OCI-LY7 (cell line): ENCODE measurements around the gene HOXC11. TPM values are rescaled to one million over a fixed set of nuclear protein-coding genes. Genes with fewer than 3 reads are reported as not detected.

Source experiments
- BruUV-seq: library from RNA; stranded (reverse); fragments of 400-500 nt; replicated peaks from 2 replicates; lab custom pipeline; 2021; lab: Mats Ljungman, UMichigan
- CTCF ChIA-PET: fragments of 300-600 bp; sonication (Branson Sonifier 250); formaldehyde crosslinking; loops from one replicate; lab custom pipeline; 2022; ENCODE audit warnings: antibody characterized with exemption; ENCODE audit not compliant: unreplicated experiment; lab: Charles Lee
- POLR2A ChIA-PET: fragments of 300-600 bp; sonication (Branson Sonifier 250); formaldehyde crosslinking; loops from one replicate; lab custom pipeline; 2022; ENCODE audit warnings: antibody characterized with exemption; lab: Charles Lee
- DNase-seq: peaks from one replicate; pipeline ENCODE4 v3.0.0-alpha.2; 2015; ENCODE audit warnings: low spot score
- H2AFZ ChIP-seq: fragments of 200-600 bp; sonication (generic), shearing (Covaris generic); 2 replicates; pipeline ENCODE4 v1.6.1; 2014; ENCODE audit warnings: mild to moderate bottlenecking, antibody characterized with exemption, low read length, moderate library complexity
- H3K27ac ChIP-seq: fragments of 200-600 bp; sonication (generic); 2 replicates; pipeline ENCODE4 v1.5.1; 2014; ENCODE audit warnings: mixed run types, low read depth, mild to moderate bottlenecking, moderate library complexity, low read length, inconsistent platforms; ENCODE audit not compliant: poor library complexity, severe bottlenecking
- H3K36me3 ChIP-seq: fragments of 200-600 bp; sonication (generic); 2 replicates; pipeline ENCODE4 v1.6.1; 2014; ENCODE audit warnings: mild to moderate bottlenecking, antibody characterized with exemption, low read length, moderate library complexity, mixed read lengths; ENCODE audit not compliant: insufficient read depth
- H3K4me1 ChIP-seq: fragments of 200-600 bp; sonication (generic); 2 replicates; pipeline ENCODE4 v1.5.1; 2014; ENCODE audit warnings: mild to moderate bottlenecking, low read length; ENCODE audit not compliant: insufficient read depth, poor library complexity, severe bottlenecking
- H3K4me2 ChIP-seq: fragments of 200-600 bp; sonication (generic); 2 replicates; pipeline ENCODE4 v1.6.1; 2014; ENCODE audit warnings: mild to moderate bottlenecking, low read length
- H3K4me3 ChIP-seq: fragments of 200-600 bp; sonication (generic); 2 replicates; pipeline ENCODE4 v1.5.1; 2014; ENCODE audit warnings: mild to moderate bottlenecking, low read depth, low read length; ENCODE audit not compliant: poor library complexity, severe bottlenecking
- H3K79me2 ChIP-seq: fragments of 200-600 bp; sonication (generic); 2 replicates; pipeline ENCODE4 v1.6.1; 2016; ENCODE audit warnings: low read depth, mild to moderate bottlenecking, low read length, moderate library complexity, mixed read lengths; ENCODE audit not compliant: insufficient read depth
- H3K9me2 ChIP-seq: fragments of 200-600 bp; sonication (generic); 2 replicates; pipeline ENCODE4 v1.6.1; 2016; ENCODE audit warnings: mild to moderate bottlenecking, low read length, mixed read lengths; ENCODE audit not compliant: insufficient read depth
- H3K9me3 ChIP-seq: fragments of 200-600 bp; sonication (generic); 2 replicates; pipeline ENCODE4 v1.6.1; 2014; ENCODE audit warnings: mild to moderate bottlenecking, mixed run types, low read length, mixed read lengths
- H4K20me1 ChIP-seq: fragments of 200-600 bp; sonication (generic); 2 replicates; pipeline ENCODE4 v1.6.1; 2014; ENCODE audit warnings: mild to moderate bottlenecking, antibody characterized with exemption, low read length, moderate library complexity, mixed read lengths; ENCODE audit not compliant: insufficient read depth
- CTCF ChIP-seq: fragments of 200-600 bp; sonication (generic); conservative IDR thresholded peaks from 2 replicates; pipeline ENCODE4 v1.5.1; 2014; ENCODE audit warnings: mild to moderate bottlenecking, antibody characterized with exemption, low read length, moderate library complexity, mixed read lengths
- EZH2phosphoT487 ChIP-seq: fragments of 200-600 bp; sonication (generic); IDR thresholded peaks from 2 replicates; pipeline ENCODE4 v1.6.1; 2018; ENCODE audit warnings: low read depth, borderline replicate concordance, mild to moderate bottlenecking, mixed run types, antibody characterized with exemption, low read length, moderate library complexity, mixed read lengths
- intact Hi-C: fragments of 100-400 bp; cut with micrococcal nuclease; formaldehyde crosslinking; loops from one replicate; pipeline ENCODE4 v1.10.0; 2022; ENCODE audit not compliant: unreplicated experiment
- total RNA-seq, 2 experiments: library from RNA; depleted of rRNA in 1 of 2; stranded (reverse); fragments of >200 nt in 1 of 2; shearing (Covaris generic) in 1 of 2; gene quantifications; 2 replicates each; pipeline ENCODE4 v1.2.3, GENCODE V29; 2014 to 2022

The HOXC11 gene
- total RNA-seq, 2 experiments from 2014 or later: 1.4 to 2.7 TPM

GRCh38 chr12:53956914-53957536 lies 15.9 kb upstream of the HOXC11 start:
- Histone ChIP-seq H3K9me2 (no peaks in the 10 kb centered on the region), H3K9me3 (no peaks in the 10 kb centered on the region), H3K36me3 (no peaks in the 10 kb centered on the region), H2AFZ (no peak overlapping the region), H3K27ac (no peak overlapping the region), H3K4me2 (no peak overlapping the region), H3K79me2 (no peaks in the 10 kb centered on the region), H3K4me3 (no peak overlapping the region), H3K4me1 (peaks cover 6% of the 10 kb centered on the region), H4K20me1 (no peaks in the 10 kb centered on the region; the same call in 1 of the 2 replicates)
- DNase-seq: no peak
- BruUV-seq: no TSS peak
- TF ChIP-seq CTCF (no peak), EZH2phosphoT487 (no peak)
- CTCF ChIA-PET: no interaction called here
- POLR2A ChIA-PET: no interaction called here
- intact Hi-C loops: no loop called here

- Histone ChIP-seq H3K36me3 (no peaks in the 10 kb centered on the region), H4K20me1 (no peaks in the 10 kb centered on the region), H3K79me2 (no peaks in the 10 kb centered on the region), H3K4me3 (no peak overlapping the region), H3K4me1 (peaks cover 6% of the 10 kb centered on the region), H3K9me3 (no peaks in the 10 kb centered on the region), H3K27ac (no peak overlapping the region), H3K9me2 (no peaks in the 10 kb centered on the region), H3K4me2 (no peak overlapping the region), H2AFZ (no peak overlapping the region)
- no peak for DNase-seq
- TF ChIP-seq EZH2phosphoT487 (no peak), CTCF (no peak)
- intact Hi-C loops: no loop called here
- POLR2A ChIA-PET: no interaction called here
- CTCF ChIA-PET: no interaction called here
- BruUV-seq: no TSS peak
Measured at GRCh38 chr12:53958128-53958527, 14.8 kb upstream of the HOXC11 start.

- no peaks in the 10 kb centered on the region for H3K79me2 ChIP-seq
- H3K36me3 ChIP-seq: no peaks in the 10 kb centered on the region
- no peak overlapping the region for H2AFZ ChIP-seq
- peaks cover 6% of the 10 kb centered on the region for H3K4me1 ChIP-seq
- DNase-seq: no peak
- no peak overlapping the region for H3K27ac ChIP-seq
- POLR2A ChIA-PET: no interaction called here
- H4K20me1 ChIP-seq: no peaks in the 10 kb centered on the region
- no TSS peak for BruUV-seq
- no peak overlapping the region for H3K4me2 ChIP-seq
- no peaks in the 10 kb centered on the region for H3K9me3 ChIP-seq
- no peak for TF ChIP-seq EZH2phosphoT487
- no peak for TF ChIP-seq CTCF
- CTCF ChIA-PET: no interaction called here
- intact Hi-C loops: no loop called here
- H3K9me2 ChIP-seq: no peaks in the 10 kb centered on the region
- H3K4me3 ChIP-seq: no peak overlapping the region
Measured at GRCh38 chr12:53959314-53959713, 13.6 kb upstream of the HOXC11 start.
